Measurements from ENCODE around the gene GALNS. TPM values are rescaled to one million over a fixed set of nuclear protein-coding genes. Genes with fewer than 3 reads are reported as not detected.
A peak's percentile ranks its signal among the peaks of the same experiment; 100 is the strongest.

Gene GALNS
- total RNA-seq, 1 experiment from 2014 or later = 29.5 TPM

- CTCF ChIA-PET = interaction anchor here (0.6 to 1.2 kb wide), 3 partner anchors 76 to 392 kb away, joined by 3 to 4 read pairs (median 3); no protein-coding TSS in a partner anchor
- no peaks in the 10 kb centered on the region for H3K36me3 Mint-ChIP-seq
Observed at GRCh38 chr16:88820385-88821025, 36.2 kb downstream of the GALNS start.

DNA sequence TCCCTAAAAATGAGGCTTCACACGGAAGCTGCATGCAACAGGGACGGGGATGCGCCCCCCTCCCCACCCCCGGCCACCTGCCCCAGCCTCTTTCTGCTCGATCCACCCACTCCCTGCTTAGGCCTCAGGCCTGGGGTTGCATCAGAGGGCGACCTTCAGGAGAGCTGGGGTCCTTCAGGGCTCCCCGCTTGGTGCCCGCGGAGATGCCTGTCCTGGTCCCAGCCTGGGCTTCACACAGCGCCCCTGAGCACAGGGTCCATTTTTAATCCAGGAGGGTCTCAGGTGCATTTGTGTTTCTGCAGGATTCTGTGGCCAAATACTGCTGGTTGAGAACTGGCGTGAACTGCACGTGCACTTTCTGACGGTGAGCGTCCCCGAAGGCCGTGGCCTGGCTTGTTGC is 37.6 kb downstream of the GALNS start:
- no peaks in the 10 kb centered on the region for H3K27me3 Mint-ChIP-seq (ENCODE audit: low read depth)
- no peak for DNase-seq (ENCODE audit: low spot score)
- H3K4me1 Mint-ChIP-seq = no peaks in the 10 kb centered on the region; the same call in 1 of the 2 replicates
- no peak overlapping the region for H3K4me3 Mint-ChIP-seq
- no peaks in the 10 kb centered on the region for H3K36me3 Mint-ChIP-seq
- peak overlapping the region; percentile 33; the same call in 1 of the 2 replicates for H3K27ac Mint-ChIP-seq
- ChIA-PET CTCF (interaction anchor here (0.6 to 5.5 kb wide), 5 partner anchors 62 to 758 kb away, joined by 3 to 32 read pairs (median 4); no protein-coding TSS in a partner anchor), POLR2A (no interaction called here)
- H3K9me3 Mint-ChIP-seq = no peaks in the 10 kb centered on the region
- no peak; the same call in 1 of the 2 replicates for ATAC-seq
- no peak for TF ChIP-seq TP53 (CRISPR knock-in tag; IDR thresholded peaks at IDR 0.05)
- TF ChIP-seq, protein P1, sequence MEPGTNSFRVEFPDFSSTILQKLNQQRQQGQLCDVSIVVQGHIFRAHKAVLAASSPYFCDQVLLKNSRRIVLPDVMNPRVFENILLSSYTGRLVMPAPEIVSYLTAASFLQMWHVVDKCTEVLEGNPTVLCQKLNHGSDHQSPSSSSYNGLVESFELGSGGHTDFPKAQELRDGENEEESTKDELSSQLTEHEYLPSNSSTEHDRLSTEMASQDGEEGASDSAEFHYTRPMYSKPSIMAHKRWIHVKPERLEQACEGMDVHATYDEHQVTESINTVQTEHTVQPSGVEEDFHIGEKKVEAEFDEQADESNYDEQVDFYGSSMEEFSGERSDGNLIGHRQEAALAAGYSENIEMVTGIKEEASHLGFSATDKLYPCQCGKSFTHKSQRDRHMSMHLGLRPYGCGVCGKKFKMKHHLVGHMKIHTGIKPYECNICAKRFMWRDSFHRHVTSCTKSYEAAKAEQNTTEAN (CRISPR knock-in tag; IDR thresholded peaks at IDR 0.05) = no peak
- TF ChIP-seq PREB (CRISPR knock-in tag; IDR thresholded peaks at IDR 0.05; ENCODE audit: borderline replicate concordance) = no peak
- TF ChIP-seq RELA (CRISPR knock-in tag; IDR thresholded peaks at IDR 0.05; ENCODE audit: borderline replicate concordance) = no peak
- no peak for TF ChIP-seq ZNF263 (CRISPR knock-in tag; IDR thresholded peaks at IDR 0.05; ENCODE audit: low read depth)
- TF ChIP-seq, protein P2, sequence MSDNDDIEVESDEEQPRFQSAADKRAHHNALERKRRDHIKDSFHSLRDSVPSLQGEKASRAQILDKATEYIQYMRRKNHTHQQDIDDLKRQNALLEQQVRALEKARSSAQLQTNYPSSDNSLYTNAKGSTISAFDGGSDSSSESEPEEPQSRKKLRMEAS (CRISPR knock-in tag; IDR thresholded peaks at IDR 0.05) = no peak
- no peak for TF ChIP-seq TEAD4 (CRISPR knock-in tag; IDR thresholded peaks at IDR 0.05)
- no peak for TF ChIP-seq USF2 (CRISPR knock-in tag; IDR thresholded peaks at IDR 0.05)
- no peak for TF ChIP-seq CBFB (CRISPR knock-in tag; IDR thresholded peaks at IDR 0.05; ENCODE audit: low read depth)
- TF ChIP-seq, protein P3, sequence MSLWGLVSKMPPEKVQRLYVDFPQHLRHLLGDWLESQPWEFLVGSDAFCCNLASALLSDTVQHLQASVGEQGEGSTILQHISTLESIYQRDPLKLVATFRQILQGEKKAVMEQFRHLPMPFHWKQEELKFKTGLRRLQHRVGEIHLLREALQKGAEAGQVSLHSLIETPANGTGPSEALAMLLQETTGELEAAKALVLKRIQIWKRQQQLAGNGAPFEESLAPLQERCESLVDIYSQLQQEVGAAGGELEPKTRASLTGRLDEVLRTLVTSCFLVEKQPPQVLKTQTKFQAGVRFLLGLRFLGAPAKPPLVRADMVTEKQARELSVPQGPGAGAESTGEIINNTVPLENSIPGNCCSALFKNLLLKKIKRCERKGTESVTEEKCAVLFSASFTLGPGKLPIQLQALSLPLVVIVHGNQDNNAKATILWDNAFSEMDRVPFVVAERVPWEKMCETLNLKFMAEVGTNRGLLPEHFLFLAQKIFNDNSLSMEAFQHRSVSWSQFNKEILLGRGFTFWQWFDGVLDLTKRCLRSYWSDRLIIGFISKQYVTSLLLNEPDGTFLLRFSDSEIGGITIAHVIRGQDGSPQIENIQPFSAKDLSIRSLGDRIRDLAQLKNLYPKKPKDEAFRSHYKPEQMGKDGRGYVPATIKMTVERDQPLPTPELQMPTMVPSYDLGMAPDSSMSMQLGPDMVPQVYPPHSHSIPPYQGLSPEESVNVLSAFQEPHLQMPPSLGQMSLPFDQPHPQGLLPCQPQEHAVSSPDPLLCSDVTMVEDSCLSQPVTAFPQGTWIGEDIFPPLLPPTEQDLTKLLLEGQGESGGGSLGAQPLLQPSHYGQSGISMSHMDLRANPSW (CRISPR knock-in tag; conservative IDR thresholded peaks at IDR 0.05; ENCODE audit: low read depth) = no peak
- TF ChIP-seq, protein P4, sequence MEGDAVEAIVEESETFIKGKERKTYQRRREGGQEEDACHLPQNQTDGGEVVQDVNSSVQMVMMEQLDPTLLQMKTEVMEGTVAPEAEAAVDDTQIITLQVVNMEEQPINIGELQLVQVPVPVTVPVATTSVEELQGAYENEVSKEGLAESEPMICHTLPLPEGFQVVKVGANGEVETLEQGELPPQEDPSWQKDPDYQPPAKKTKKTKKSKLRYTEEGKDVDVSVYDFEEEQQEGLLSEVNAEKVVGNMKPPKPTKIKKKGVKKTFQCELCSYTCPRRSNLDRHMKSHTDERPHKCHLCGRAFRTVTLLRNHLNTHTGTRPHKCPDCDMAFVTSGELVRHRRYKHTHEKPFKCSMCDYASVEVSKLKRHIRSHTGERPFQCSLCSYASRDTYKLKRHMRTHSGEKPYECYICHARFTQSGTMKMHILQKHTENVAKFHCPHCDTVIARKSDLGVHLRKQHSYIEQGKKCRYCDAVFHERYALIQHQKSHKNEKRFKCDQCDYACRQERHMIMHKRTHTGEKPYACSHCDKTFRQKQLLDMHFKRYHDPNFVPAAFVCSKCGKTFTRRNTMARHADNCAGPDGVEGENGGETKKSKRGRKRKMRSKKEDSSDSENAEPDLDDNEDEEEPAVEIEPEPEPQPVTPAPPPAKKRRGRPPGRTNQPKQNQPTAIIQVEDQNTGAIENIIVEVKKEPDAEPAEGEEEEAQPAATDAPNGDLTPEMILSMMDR (IDR thresholded peaks at IDR 0.05) = no peak
- TF ChIP-seq, protein P5, sequence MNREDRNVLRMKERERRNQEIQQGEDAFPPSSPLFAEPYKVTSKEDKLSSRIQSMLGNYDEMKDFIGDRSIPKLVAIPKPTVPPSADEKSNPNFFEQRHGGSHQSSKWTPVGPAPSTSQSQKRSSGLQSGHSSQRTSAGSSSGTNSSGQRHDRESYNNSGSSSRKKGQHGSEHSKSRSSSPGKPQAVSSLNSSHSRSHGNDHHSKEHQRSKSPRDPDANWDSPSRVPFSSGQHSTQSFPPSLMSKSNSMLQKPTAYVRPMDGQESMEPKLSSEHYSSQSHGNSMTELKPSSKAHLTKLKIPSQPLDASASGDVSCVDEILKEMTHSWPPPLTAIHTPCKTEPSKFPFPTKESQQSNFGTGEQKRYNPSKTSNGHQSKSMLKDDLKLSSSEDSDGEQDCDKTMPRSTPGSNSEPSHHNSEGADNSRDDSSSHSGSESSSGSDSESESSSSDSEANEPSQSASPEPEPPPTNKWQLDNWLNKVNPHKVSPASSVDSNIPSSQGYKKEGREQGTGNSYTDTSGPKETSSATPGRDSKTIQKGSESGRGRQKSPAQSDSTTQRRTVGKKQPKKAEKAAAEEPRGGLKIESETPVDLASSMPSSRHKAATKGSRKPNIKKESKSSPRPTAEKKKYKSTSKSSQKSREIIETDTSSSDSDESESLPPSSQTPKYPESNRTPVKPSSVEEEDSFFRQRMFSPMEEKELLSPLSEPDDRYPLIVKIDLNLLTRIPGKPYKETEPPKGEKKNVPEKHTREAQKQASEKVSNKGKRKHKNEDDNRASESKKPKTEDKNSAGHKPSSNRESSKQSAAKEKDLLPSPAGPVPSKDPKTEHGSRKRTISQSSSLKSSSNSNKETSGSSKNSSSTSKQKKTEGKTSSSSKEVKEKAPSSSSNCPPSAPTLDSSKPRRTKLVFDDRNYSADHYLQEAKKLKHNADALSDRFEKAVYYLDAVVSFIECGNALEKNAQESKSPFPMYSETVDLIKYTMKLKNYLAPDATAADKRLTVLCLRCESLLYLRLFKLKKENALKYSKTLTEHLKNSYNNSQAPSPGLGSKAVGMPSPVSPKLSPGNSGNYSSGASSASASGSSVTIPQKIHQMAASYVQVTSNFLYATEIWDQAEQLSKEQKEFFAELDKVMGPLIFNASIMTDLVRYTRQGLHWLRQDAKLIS (CRISPR knock-in tag; IDR thresholded peaks at IDR 0.05; ENCODE audit: borderline replicate concordance) = no peak
- no peak for TF ChIP-seq ZNF138 (CRISPR knock-in tag; conservative IDR thresholded peaks at IDR 0.05)

More at GRCh38 chr16:88820385-88821025, 36.2 kb downstream of the GALNS start:
- Mint-ChIP-seq H3K27me3 (ENCODE audit: low read depth) (no peaks in the 10 kb centered on the region), H3K4me1 (no peaks in the 10 kb centered on the region), H3K9me3 (no peaks in the 10 kb centered on the region), H3K27ac (no peak overlapping the region), H3K4me3 (no peak overlapping the region)
- ATAC-seq (no peak), DNase-seq (ENCODE audit: low spot score) (no peak)
- POLR2A ChIA-PET = no interaction called here
- no peak for TF ChIP-seq EMX1 (CRISPR knock-in tag; IDR thresholded peaks at IDR 0.05)
- TF ChIP-seq OVOL2 (CRISPR knock-in tag; IDR thresholded peaks at IDR 0.05; ENCODE audit: borderline replicate concordance) = no peak
- no peak for TF ChIP-seq ZNF671 (CRISPR knock-in tag; IDR thresholded peaks at IDR 0.05)
- TF ChIP-seq JUN (CRISPR knock-in tag; IDR thresholded peaks at IDR 0.05) = no peak
- TF ChIP-seq, protein P4 (IDR thresholded peaks at IDR 0.05) = no peak
- no peak for TF ChIP-seq CDX4 (CRISPR knock-in tag; IDR thresholded peaks at IDR 0.05; ENCODE audit: borderline replicate concordance)
